Gastroesophageal sphincter (tissue), 3 donors: ENCODE measurements around the gene PARD3.

ENCODE experiments used
- POLR2A ChIP-seq, 2 donors: fragments of 450-650 bp; IDR thresholded peaks; one replicate each; pipeline ENCODE4 v1.6.1; 2017; ENCODE audit warnings: antibody characterized with exemption in 2 of 2, mild to moderate bottlenecking in 2 of 2, moderate library complexity in 1 of 2
- TF ChIP-seq, protein P1 (sequence below), 4 experiments: fragments of 200-600 bp in 2 of 4; fragments of 450-650 bp in 2 of 4; sonication (generic) in 1 of 4; IDR thresholded peaks; one replicate each; pipeline ENCODE4 v1.5.1; 2017 to 2019; ENCODE audit warnings: antibody characterized with exemption in 4 of 4, mild to moderate bottlenecking in 2 of 4, moderate library complexity in 2 of 4

DNA sequence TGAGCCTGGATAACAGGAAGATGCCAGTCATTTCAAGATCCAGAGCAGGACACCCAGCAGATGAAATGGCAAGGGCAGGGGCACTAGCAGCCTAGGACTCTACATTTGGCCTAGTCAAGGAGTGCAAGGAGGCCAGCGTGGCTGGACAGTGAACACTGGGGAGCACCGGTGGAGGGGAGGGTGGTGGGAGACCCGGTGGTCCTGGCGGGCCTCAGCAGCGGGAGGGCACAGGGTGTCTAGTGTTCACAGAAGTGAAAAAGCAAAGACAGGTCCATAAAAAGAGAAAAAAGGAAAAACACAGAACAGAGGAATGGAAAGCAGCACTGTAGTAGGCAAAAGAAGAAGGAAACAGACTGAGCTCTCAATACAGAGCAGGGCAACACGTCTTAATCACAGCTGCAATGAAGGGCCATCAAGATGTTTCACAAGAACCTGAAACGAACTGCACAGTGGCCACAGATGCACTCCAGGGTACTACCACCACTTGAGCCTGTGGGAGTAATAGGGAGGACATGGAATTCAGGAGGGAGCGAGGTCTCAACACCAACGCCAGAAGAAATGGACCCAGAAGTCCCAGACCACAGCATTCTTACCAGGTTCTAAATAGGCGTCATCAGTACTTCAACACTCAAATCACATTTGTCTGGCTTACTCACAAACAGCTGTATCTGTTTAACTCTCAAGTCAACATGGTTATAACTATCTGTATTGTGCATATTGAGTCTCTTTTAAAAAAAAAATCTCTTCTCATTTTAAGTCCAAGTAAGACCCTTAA is 573.7 kb downstream of the PARD3 start:
- no peak for TF ChIP-seq POLR2A (IDR thresholded peaks at IDR 0.05)
- TF ChIP-seq, protein P1, sequence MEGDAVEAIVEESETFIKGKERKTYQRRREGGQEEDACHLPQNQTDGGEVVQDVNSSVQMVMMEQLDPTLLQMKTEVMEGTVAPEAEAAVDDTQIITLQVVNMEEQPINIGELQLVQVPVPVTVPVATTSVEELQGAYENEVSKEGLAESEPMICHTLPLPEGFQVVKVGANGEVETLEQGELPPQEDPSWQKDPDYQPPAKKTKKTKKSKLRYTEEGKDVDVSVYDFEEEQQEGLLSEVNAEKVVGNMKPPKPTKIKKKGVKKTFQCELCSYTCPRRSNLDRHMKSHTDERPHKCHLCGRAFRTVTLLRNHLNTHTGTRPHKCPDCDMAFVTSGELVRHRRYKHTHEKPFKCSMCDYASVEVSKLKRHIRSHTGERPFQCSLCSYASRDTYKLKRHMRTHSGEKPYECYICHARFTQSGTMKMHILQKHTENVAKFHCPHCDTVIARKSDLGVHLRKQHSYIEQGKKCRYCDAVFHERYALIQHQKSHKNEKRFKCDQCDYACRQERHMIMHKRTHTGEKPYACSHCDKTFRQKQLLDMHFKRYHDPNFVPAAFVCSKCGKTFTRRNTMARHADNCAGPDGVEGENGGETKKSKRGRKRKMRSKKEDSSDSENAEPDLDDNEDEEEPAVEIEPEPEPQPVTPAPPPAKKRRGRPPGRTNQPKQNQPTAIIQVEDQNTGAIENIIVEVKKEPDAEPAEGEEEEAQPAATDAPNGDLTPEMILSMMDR (IDR thresholded peaks at IDR 0.05), result no peak
